Measurements from ENCODE around the gene RBM25.

Gene RBM25

DNA sequence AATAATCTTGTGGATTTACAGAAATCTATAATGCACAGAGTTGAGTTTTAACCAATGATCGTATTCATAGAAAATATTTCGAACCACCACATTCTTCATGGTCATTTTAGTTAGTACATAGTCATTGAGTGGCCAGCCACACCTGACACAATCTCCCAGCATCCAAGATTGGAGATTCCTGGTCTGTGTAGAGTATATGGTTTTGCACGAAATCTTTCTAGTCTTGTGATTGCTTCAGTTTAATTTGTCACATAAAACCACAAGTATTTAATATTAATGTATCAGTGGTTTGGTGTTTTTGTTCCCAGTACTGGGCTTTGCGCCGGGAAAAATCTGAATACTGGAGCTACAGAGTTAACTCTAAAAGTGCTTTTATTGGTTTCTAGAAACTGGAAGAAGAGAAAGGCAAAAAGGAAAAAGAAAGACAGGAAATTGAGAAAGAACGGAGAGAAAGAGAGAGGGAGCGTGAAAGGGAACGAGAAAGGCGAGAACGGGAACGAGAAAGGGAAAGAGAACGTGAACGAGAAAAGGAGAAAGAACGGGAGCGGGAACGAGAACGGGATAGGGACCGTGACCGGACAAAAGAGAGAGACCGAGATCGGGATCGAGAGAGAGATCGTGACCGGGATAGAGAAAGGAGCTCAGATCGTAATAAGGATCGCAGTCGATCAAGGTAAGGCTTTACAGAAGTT, 44.6 kb downstream of the RBM25 start:
- Histone ChIP-seq H3K27ac (replicated peaks) (no peak overlapping the region), H3K27me3 (ENCODE audit: insufficient read depth, poor library complexity, severe bottlenecking) (no peaks in the 10 kb centered on the region), H3K4me3 (replicated peaks; ENCODE audit: insufficient read depth, low read length) (no peak overlapping the region)
- no peak for DNase-seq (ENCODE audit: low read depth in 1 of 2, low spot score in 1 of 2)
- TF ChIP-seq REST (IDR thresholded peaks at IDR 0.05; ENCODE audit: insufficient replicate concordance, low read depth) (no peak), CTCF (IDR thresholded peaks at IDR 0.05; ENCODE audit: insufficient read depth, low read length) (no peak), POLR2AphosphoS5 (IDR thresholded peaks at IDR 0.05; ENCODE audit: low read depth) (no peak), GABPA (IDR thresholded peaks at IDR 0.05; ENCODE audit: low read depth) (no peak), SPI1 (IDR thresholded peaks at IDR 0.05; ENCODE audit: borderline replicate concordance, low read depth) (no peak)

DNA sequence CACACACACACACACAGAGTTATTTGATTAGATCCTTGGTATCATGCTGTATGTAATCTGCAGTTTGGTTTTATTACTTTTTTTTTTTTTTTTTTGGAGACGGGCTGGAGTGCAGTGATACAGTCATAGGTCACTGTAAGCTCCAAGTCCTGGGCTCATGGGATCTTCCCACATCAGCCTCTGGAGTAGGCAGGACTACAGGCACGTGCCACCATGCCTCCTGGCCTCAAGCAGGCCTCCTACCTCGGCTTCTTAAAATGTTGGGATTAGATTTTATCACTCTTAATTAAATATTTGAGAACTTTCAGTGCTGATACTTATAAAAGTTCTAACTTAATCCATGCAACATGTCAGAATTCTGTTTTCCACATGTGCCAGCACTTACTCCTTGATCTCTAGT, 46.7 kb downstream of the RBM25 start:
- no peaks in the 10 kb centered on the region for H3K27me3 ChIP-seq (ENCODE audit: insufficient read depth, poor library complexity, severe bottlenecking)
- no peak overlapping the region for H3K27ac ChIP-seq (replicated peaks)
- TF ChIP-seq CTCF (IDR thresholded peaks at IDR 0.05; ENCODE audit: insufficient read depth, low read length): no peak
- no peak for TF ChIP-seq REST (IDR thresholded peaks at IDR 0.05; ENCODE audit: insufficient replicate concordance, low read depth)
- TF ChIP-seq SPI1 (IDR thresholded peaks at IDR 0.05; ENCODE audit: borderline replicate concordance, low read depth): no peak
- no peak for TF ChIP-seq POLR2AphosphoS5 (IDR thresholded peaks at IDR 0.05; ENCODE audit: low read depth)
- TF ChIP-seq GABPA (IDR thresholded peaks at IDR 0.05; ENCODE audit: low read depth): no peak
- H3K4me3 ChIP-seq (replicated peaks; ENCODE audit: insufficient read depth, low read length): no peak overlapping the region
- DNase-seq (ENCODE audit: low read depth in 1 of 2, low spot score in 1 of 2): no peak

DNA sequence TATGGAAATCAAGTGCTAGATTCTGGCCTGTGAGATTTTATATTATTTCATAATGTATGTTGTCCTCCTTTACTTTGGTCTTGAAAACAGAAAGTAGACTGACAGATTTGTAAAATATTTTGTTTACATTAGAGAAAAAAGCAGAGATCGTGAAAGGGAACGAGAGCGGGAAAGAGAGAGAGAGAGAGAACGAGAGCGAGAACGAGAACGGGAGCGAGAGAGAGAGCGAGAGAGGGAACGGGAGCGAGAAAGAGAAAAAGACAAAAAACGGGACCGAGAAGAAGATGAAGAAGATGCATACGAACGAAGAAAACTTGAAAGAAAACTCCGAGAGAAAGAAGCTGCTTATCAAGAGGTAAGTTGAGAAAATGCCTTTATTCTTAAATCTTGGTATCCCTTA, 47.4 kb downstream of the RBM25 start:
- H3K4me3 ChIP-seq (replicated peaks; ENCODE audit: insufficient read depth, low read length): no peak overlapping the region
- no peak overlapping the region for H3K27ac ChIP-seq (replicated peaks)
- no peaks in the 10 kb centered on the region for H3K27me3 ChIP-seq (ENCODE audit: insufficient read depth, poor library complexity, severe bottlenecking)
- DNase-seq (ENCODE audit: low read depth in 1 of 2, low spot score in 1 of 2): no peak
- TF ChIP-seq POLR2AphosphoS5 (IDR thresholded peaks at IDR 0.05; ENCODE audit: low read depth) (no peak), GABPA (IDR thresholded peaks at IDR 0.05; ENCODE audit: low read depth) (no peak), SPI1 (IDR thresholded peaks at IDR 0.05; ENCODE audit: borderline replicate concordance, low read depth) (no peak), CTCF (IDR thresholded peaks at IDR 0.05; ENCODE audit: insufficient read depth, low read length) (no peak)

Measured in HL-60 (cell line).